ENCODE results near the gene PPIF. TPM values are rescaled to one million over a fixed set of nuclear protein-coding genes. Genes with fewer than 3 reads are reported as not detected.
A peak's percentile ranks its signal among the peaks of the same experiment; 100 is the strongest.

Gene PPIF
- total and polyA plus RNA-seq, 4 donors: 22.2 to 84.3 (median 60.0) TPM

GRCh38 chr10:79367426-79368189, 20.3 kb downstream of the PPIF start:
- Histone ChIP-seq H3K9ac (ENCODE audit: low read depth in 1 of 2, low read length in 2 of 2) (no peak overlapping the region), H3K27ac (ENCODE audit: low read depth in 1 of 2, low read length in 2 of 2) (no peak overlapping the region), H3K9me3 (ENCODE audit: control insufficient read depth in 4 of 4, low read length in 3 of 4) (no peaks in the 10 kb centered on the region), H3K36me3 (ENCODE audit: control insufficient read depth in 4 of 4, insufficient read depth in 3 of 4, low read depth in 1 of 4, low read length in 3 of 4) (no peaks in the 10 kb centered on the region), H3K4me3 (ENCODE audit: low read depth in 1 of 3, low read length in 3 of 3) (no peak overlapping the region), H3K27me3 (ENCODE audit: control insufficient read depth in 4 of 4, insufficient read depth in 4 of 4, low read length in 3 of 4) (no peaks in the 10 kb centered on the region), H3K4me1 (ENCODE audit: control insufficient read depth in 4 of 4, insufficient read depth in 4 of 4, low read length in 3 of 4) (no peaks in the 10 kb centered on the region)
- WGBS: 88% methylated on average over 6 of the region's 6 CpGs
- TF ChIP-seq ATF3 (IDR thresholded peaks at IDR 0.05): no peak
- no peak for TF ChIP-seq CTCF (IDR thresholded peaks at IDR 0.05; ENCODE audit: low read depth, low read length, missing input control)
- no peak for TF ChIP-seq NR2F2 (IDR thresholded peaks at IDR 0.05)
- no peak for TF ChIP-seq HNF4A (conservative IDR thresholded peaks at IDR 0.05)
- TF ChIP-seq EGR1 (IDR thresholded peaks at IDR 0.05; ENCODE audit: low read depth in 2 of 2): no peak
- no peak for TF ChIP-seq HNF4G (IDR thresholded peaks at IDR 0.05)
- TF ChIP-seq ZBTB33 (IDR thresholded peaks at IDR 0.05): no peak
- no peak for TF ChIP-seq YY1 (IDR thresholded peaks at IDR 0.05)
- no peak for TF ChIP-seq FOXA1 (IDR thresholded peaks at IDR 0.05)
- no peak for DNase-seq (ENCODE audit: low spot score)

GRCh38 chr10:79372871-79373270, 25.6 kb downstream of the PPIF start:
- 80% methylated on average over 4 of the region's 4 CpGs for WGBS
- DNase-seq (ENCODE audit: low spot score): peak; percentile 19

More at GRCh38 chr10:79372871-79373270, 25.6 kb downstream of the PPIF start:
- no peaks in the 10 kb centered on the region for H3K9me3 ChIP-seq (ENCODE audit: control insufficient read depth in 4 of 4, low read length in 3 of 4)
- no peak overlapping the region for H3K9ac ChIP-seq (ENCODE audit: low read depth in 1 of 2, low read length in 2 of 2)
- TF ChIP-seq RXRA (IDR thresholded peaks at IDR 0.05): no peak
- no peak for TF ChIP-seq TAF1 (conservative IDR thresholded peaks at IDR 0.05)
- no peak for TF ChIP-seq MAX (IDR thresholded peaks at IDR 0.05)
- TF ChIP-seq FOXA1 (IDR thresholded peaks at IDR 0.05): no peak
- TF ChIP-seq GABPA (IDR thresholded peaks at IDR 0.05 in 1 of 2, conservative IDR thresholded peaks at IDR 0.05 in 1 of 2): no peak
- no peak for TF ChIP-seq ZBTB33 (IDR thresholded peaks at IDR 0.05)
- no peak for TF ChIP-seq FOXA2 (IDR thresholded peaks at IDR 0.05)
- no peak for TF ChIP-seq ATF3 (IDR thresholded peaks at IDR 0.05)
- TF ChIP-seq NR2F2 (IDR thresholded peaks at IDR 0.05): no peak
- TF ChIP-seq HNF4A (conservative IDR thresholded peaks at IDR 0.05): no peak
- no peak for TF ChIP-seq YY1 (IDR thresholded peaks at IDR 0.05)
- H3K36me3 ChIP-seq (ENCODE audit: control insufficient read depth in 4 of 4, insufficient read depth in 3 of 4, low read depth in 1 of 4, low read length in 3 of 4): no peaks in the 10 kb centered on the region
- no peak overlapping the region for H3K27ac ChIP-seq (ENCODE audit: low read depth in 1 of 2, low read length in 2 of 2)
- H3K27me3 ChIP-seq (ENCODE audit: control insufficient read depth in 4 of 4, insufficient read depth in 4 of 4, low read length in 3 of 4): no peaks in the 10 kb centered on the region
- H3K4me1 ChIP-seq (ENCODE audit: control insufficient read depth in 4 of 4, insufficient read depth in 4 of 4, low read length in 3 of 4): peaks cover 0 to 4% (median 3%) of the 10 kb centered on the region in 4 donors
- no peak overlapping the region for H3K4me3 ChIP-seq (ENCODE audit: low read depth in 1 of 3, low read length in 3 of 3)
